ENCODE data around the gene SUSD4.

Gene SUSD4

DNA sequence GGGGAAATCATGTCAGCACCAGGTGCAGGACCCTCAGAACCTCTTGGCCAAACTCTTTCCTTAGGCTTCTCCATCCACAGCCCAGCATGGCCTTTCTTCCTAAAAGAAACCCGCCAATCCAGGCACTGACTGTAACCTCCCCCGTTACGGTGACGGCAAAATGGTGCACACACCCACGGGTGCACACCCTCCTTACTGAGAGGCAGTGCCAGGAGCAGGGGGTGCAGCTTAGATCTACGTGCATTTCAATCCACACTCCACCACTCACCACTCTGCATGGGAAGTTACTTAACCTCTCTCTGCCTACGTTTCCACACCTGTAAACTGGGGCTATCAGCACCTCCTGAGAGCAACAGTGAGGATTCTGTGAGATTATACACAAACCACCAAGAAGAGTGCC, 31.0 kb downstream of the SUSD4 start:
- no peak for DNase-seq (ENCODE audit: low read depth in 2 of 2)
- no peak overlapping the region for H3K4me3 ChIP-seq (replicated peaks in 1 of 2; ENCODE audit: low read depth in 2 of 2, low read length in 2 of 2)
- TF ChIP-seq, protein P1, sequence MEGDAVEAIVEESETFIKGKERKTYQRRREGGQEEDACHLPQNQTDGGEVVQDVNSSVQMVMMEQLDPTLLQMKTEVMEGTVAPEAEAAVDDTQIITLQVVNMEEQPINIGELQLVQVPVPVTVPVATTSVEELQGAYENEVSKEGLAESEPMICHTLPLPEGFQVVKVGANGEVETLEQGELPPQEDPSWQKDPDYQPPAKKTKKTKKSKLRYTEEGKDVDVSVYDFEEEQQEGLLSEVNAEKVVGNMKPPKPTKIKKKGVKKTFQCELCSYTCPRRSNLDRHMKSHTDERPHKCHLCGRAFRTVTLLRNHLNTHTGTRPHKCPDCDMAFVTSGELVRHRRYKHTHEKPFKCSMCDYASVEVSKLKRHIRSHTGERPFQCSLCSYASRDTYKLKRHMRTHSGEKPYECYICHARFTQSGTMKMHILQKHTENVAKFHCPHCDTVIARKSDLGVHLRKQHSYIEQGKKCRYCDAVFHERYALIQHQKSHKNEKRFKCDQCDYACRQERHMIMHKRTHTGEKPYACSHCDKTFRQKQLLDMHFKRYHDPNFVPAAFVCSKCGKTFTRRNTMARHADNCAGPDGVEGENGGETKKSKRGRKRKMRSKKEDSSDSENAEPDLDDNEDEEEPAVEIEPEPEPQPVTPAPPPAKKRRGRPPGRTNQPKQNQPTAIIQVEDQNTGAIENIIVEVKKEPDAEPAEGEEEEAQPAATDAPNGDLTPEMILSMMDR (IDR thresholded peaks at IDR 0.05; ENCODE audit: low read depth, low read length) = no peak

DNA sequence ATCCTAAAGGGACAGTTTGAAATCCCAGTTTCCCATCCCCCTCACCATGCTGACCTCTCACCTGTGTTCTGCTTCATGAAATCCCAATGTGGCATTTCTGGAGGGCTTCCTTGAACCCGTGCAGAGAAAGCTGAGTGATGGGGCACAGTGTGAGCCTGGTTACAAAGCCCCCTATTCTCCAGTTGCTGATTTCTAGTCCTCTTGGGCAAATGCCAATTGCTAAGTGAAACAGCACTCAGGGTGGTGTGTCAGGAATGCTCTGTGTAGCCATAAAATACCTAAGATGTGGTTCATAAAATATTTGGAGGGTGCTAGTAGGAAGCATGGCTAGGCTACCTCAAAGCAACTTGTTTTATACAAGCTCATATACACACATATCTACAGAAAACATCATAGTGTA, 32.0 kb downstream of the SUSD4 start:
- no peak overlapping the region for H3K4me3 ChIP-seq (replicated peaks in 1 of 2; ENCODE audit: low read depth in 2 of 2, low read length in 2 of 2)
- TF ChIP-seq, protein P1 (IDR thresholded peaks at IDR 0.05; ENCODE audit: low read depth, low read length) = no peak
- peak in 1 of 2 donors; percentile 24 for DNase-seq (ENCODE audit: low read depth in 2 of 2)

DNA sequence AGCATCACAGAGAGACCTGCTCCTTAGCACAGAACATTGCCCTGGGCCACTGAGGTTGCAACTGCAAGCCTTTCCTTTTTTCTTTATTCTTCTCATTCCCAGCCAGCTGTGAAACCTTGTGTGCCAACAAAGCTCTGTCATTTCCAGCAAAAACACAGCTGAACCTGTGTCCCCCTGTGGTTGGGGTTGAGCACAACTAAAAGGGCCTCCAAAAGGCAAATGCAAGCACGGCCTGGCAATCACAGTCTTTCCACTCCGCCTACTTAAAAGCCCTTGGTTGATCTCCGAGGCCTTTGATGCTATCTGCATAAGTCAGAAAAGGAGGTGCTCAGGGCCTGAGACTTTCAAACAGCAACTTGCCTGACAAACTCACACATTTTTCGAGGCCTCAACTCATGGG, 32.7 kb downstream of the SUSD4 start:
- no peak overlapping the region for H3K4me3 ChIP-seq (replicated peaks in 1 of 2; ENCODE audit: low read depth in 2 of 2, low read length in 2 of 2)
- TF ChIP-seq, protein P1 (IDR thresholded peaks at IDR 0.05; ENCODE audit: low read depth, low read length) = no peak
- no peak for DNase-seq (ENCODE audit: low read depth in 2 of 2)

DNA sequence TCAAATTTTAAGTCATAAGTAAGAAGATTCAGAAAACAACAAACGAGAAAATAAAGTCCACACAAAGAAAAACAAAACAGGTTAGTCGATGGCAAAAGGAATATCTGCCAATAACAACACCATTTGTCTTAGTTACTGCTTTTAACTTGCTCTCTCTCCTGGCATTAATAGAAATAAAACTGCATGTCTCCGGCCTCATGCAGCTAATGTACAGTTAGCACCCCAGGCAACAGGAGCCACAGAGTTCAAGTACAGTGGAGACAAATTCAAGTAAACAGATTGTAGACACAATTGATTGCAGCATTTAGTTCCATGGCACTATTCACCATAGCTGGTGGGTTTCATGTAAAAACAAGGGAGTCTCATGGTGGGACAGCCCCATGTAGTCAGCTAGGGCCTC, 33.5 kb downstream of the SUSD4 start:
- DNase-seq (ENCODE audit: low read depth in 2 of 2) = no peak
- TF ChIP-seq, protein P1 (IDR thresholded peaks at IDR 0.05; ENCODE audit: low read depth, low read length) = no peak
- no peak overlapping the region for H3K4me3 ChIP-seq (replicated peaks in 1 of 2; ENCODE audit: low read depth in 2 of 2, low read length in 2 of 2)

DNA sequence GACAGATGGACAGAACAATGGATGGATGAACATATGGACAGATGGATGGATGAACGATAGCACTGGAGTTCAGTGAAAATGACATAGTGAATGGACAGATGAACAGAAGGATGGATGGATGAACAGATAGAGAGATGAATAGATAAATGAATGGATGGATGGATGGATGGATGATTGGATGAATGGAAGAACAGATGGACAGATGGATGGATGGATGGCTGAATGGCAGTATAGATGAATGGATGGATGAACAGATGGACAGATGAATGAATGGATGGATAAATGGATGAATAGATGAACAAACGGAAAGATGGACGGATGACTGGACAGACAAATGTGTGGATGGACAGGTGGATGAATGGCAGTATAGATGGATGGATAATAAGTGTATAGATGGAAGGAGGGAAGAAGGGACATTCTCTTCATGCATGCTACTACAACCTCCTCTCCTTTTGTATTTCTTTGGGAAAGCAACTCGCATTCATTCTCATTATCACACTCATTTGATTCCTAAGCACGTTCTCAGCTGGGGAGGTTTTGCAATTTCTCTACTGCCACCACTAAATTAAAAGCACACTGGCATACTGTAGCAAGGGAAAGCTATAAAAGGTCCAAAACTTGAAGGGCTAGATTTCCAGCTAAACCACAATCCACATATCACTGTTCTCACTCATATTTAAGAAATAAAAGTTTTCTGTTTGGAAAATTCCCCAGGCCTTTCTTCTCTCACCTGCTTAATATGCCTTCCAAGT, 34.1 kb downstream of the SUSD4 start:
- DNase-seq (ENCODE audit: low read depth in 2 of 2) = no peak
- TF ChIP-seq, protein P1 (IDR thresholded peaks at IDR 0.05; ENCODE audit: low read depth, low read length) = no peak
- H3K4me3 ChIP-seq (replicated peaks in 1 of 2; ENCODE audit: low read depth in 2 of 2, low read length in 2 of 2) = no peak overlapping the region

DNA sequence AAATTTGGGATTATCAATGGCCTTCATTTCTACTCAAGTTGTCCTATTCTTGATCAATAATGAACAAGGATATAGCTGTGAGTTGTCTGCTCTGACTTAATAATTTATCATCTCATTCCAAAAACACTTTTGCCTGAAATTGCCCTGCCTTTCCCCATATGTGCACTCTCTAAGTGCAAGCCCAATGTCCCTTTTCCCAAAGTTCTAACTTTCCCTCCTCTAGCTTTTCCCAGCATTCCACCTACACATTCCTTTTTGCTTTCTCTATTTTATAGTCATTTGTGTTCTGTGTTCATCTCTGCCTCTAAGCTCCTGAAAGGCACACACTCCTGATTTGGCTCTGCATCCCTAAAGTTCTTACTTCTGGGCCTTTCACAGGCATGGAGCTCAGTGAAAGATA, 34.7 kb downstream of the SUSD4 start:
- H3K4me3 ChIP-seq (replicated peaks in 1 of 2; ENCODE audit: low read depth in 2 of 2, low read length in 2 of 2) = no peak overlapping the region
- DNase-seq (ENCODE audit: low read depth in 2 of 2) = no peak
- TF ChIP-seq, protein P1 (IDR thresholded peaks at IDR 0.05; ENCODE audit: low read depth, low read length) = no peak

DNA sequence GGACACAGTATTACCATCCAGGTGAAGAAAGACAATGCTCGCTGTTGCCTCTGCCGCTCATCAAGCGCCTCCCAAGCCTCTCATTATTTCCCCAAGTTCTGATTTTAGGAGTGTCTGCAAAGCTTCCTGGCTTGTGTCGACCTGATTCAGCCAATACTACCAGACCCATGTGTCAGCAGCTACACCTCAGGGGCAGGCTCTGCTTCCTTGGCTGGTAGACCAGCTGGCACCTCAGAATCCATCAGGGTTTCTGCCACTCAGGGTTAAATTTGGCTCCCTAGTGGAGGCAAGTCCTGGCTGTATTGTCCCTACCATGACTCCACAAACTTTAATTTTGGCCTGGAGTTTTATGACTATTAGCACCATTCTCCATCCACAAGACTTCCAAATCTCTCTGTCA, 35.4 kb downstream of the SUSD4 start:
- TF ChIP-seq, protein P1 (IDR thresholded peaks at IDR 0.05; ENCODE audit: low read depth, low read length) = no peak
- H3K4me3 ChIP-seq (replicated peaks in 1 of 2; ENCODE audit: low read depth in 2 of 2, low read length in 2 of 2) = no peak overlapping the region
- no peak for DNase-seq (ENCODE audit: low read depth in 2 of 2)

All from cardiac fibroblast (primary cell).